ENCODE measurements around the gene ARL5C. TPM values are rescaled to one million over a fixed set of nuclear protein-coding genes. Genes with fewer than 3 reads are reported as not detected.

Gene ARL5C
- total RNA-seq, 2 experiments from 2014 or later = 0.16 to 0.65 TPM

DNA sequence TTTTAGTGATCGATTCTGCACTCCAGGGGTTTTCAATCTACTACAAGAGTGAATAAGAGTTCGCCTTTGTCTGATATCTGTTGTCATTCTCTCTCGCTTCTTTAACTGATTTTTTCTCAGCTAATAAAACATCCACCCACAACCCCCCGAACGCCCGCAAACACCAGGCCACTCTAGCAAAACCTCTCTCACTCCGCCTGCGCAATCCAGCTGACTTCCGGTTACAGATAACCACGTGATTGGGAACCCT is 33.8 kb upstream of the ARL5C start:
- H4K20me1 ChIP-seq (ENCODE audit: insufficient read depth, low read length) = peaks cover 24% of the 10 kb centered on the region
- CTCF ChIA-PET (ENCODE audit: unreplicated experiment) = interaction anchor here (0.6 to 1.8 kb wide), 3 partner anchors 25 to 45 kb away, joined by 5 to 9 read pairs (median 5); no protein-coding TSS in a partner anchor
- peak overlapping the region; percentile 91 for H3K4me3 ChIP-seq (ENCODE audit: low read depth, low read length, poor library complexity, severe bottlenecking)
- no peak for TF ChIP-seq EZH2phosphoT487 (IDR thresholded peaks at IDR 0.05; ENCODE audit: borderline replicate concordance, low read depth, low read length)
- TF ChIP-seq, protein P1, sequence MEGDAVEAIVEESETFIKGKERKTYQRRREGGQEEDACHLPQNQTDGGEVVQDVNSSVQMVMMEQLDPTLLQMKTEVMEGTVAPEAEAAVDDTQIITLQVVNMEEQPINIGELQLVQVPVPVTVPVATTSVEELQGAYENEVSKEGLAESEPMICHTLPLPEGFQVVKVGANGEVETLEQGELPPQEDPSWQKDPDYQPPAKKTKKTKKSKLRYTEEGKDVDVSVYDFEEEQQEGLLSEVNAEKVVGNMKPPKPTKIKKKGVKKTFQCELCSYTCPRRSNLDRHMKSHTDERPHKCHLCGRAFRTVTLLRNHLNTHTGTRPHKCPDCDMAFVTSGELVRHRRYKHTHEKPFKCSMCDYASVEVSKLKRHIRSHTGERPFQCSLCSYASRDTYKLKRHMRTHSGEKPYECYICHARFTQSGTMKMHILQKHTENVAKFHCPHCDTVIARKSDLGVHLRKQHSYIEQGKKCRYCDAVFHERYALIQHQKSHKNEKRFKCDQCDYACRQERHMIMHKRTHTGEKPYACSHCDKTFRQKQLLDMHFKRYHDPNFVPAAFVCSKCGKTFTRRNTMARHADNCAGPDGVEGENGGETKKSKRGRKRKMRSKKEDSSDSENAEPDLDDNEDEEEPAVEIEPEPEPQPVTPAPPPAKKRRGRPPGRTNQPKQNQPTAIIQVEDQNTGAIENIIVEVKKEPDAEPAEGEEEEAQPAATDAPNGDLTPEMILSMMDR (conservative IDR thresholded peaks at IDR 0.05; ENCODE audit: low read length) = no peak
- peak; percentile 98 for DNase-seq (ENCODE audit: low spot score)
- no peaks in the 10 kb centered on the region for H3K9me2 ChIP-seq (ENCODE audit: insufficient read depth, low read length)
- POLR2A ChIA-PET = interaction anchor here (0.6 to 1.3 kb wide), 14 partner anchors 9 to 1415 kb away, joined by 3 to 10 read pairs (median 3); no protein-coding TSS in a partner anchor
- peaks cover 73% of the 10 kb centered on the region for H3K4me1 ChIP-seq (ENCODE audit: insufficient read depth, low read length, poor library complexity, severe bottlenecking)
- peak overlapping the region; percentile 53 for H2AFZ ChIP-seq (ENCODE audit: low read length)
- H3K36me3 ChIP-seq (ENCODE audit: insufficient read depth, low read length) = peaks cover 47% of the 10 kb centered on the region
- H3K27ac ChIP-seq (ENCODE audit: low read depth, low read length, poor library complexity, severe bottlenecking) = peak overlapping the region; percentile 88
- intact Hi-C loops (cut with micrococcal nuclease; ENCODE audit: unreplicated experiment) = loop anchor here (1.0 kb wide), 1 partner anchor 45 kb away; no protein-coding TSS in a partner anchor
- peaks cover 48% of the 10 kb centered on the region for H3K79me2 ChIP-seq (ENCODE audit: insufficient read depth, low read depth, low read length)
- no TSS peak for BruUV-seq (replicated peaks)
- peak overlapping the region; percentile 96 for H3K4me2 ChIP-seq (ENCODE audit: low read length)
- H3K9me3 ChIP-seq (ENCODE audit: low read length) = no peaks in the 10 kb centered on the region

- no TSS peak for BruUV-seq (replicated peaks)
- Histone ChIP-seq H3K27ac (ENCODE audit: low read depth, low read length, poor library complexity, severe bottlenecking) (peak overlapping the region; percentile 88), H3K4me1 (ENCODE audit: insufficient read depth, low read length, poor library complexity, severe bottlenecking) (peaks cover 66% of the 10 kb centered on the region), H2AFZ (ENCODE audit: low read length) (peak overlapping the region; percentile 23; the same call in 1 of the 2 replicates), H3K9me3 (ENCODE audit: low read length) (no peaks in the 10 kb centered on the region), H3K79me2 (ENCODE audit: insufficient read depth, low read depth, low read length) (peaks cover 48% of the 10 kb centered on the region), H3K4me3 (ENCODE audit: low read depth, low read length, poor library complexity, severe bottlenecking) (peak overlapping the region; percentile 91), H3K9me2 (ENCODE audit: insufficient read depth, low read length) (no peaks in the 10 kb centered on the region), H3K36me3 (ENCODE audit: insufficient read depth, low read length) (peaks cover 47% of the 10 kb centered on the region), H4K20me1 (ENCODE audit: insufficient read depth, low read length) (peaks cover 19% of the 10 kb centered on the region), H3K4me2 (ENCODE audit: low read length) (peak overlapping the region; percentile 96)
- CTCF ChIA-PET (ENCODE audit: unreplicated experiment) = no interaction called here
- intact Hi-C loops (cut with micrococcal nuclease; ENCODE audit: unreplicated experiment) = no loop called here
- TF ChIP-seq, protein P1 (conservative IDR thresholded peaks at IDR 0.05; ENCODE audit: low read length) = no peak
- TF ChIP-seq EZH2phosphoT487 (IDR thresholded peaks at IDR 0.05; ENCODE audit: borderline replicate concordance, low read depth, low read length) = no peak
- POLR2A ChIA-PET = interaction anchor here (0.6 kb wide), 1 partner anchor 52 kb away, joined by 3 read pairs; no protein-coding TSS in a partner anchor
- DNase-seq (ENCODE audit: low spot score) = no peak
Observed at GRCh38 chr17:39198186-39198566, 32.2 kb upstream of the ARL5C start.

GRCh38 chr17:39197380-39198185 is 31.6 kb upstream of the ARL5C start, which contains the start of gene CACNB1:
Gene CACNB1, minus strand, starts transcription at chr17:39197669. Its CDS starts 174 bp downstream, at chr17:39197495.
- peaks cover 47% of the 10 kb centered on the region for H3K36me3 ChIP-seq (ENCODE audit: insufficient read depth, low read length)
- peak within 1 kb of the TSS; percentile 23; the same call in 1 of the 2 replicates for H2AFZ ChIP-seq (ENCODE audit: low read length)
- peak within 1 kb of the TSS; percentile 96 for H3K4me2 ChIP-seq (ENCODE audit: low read length)
- H3K9me2 ChIP-seq (ENCODE audit: insufficient read depth, low read length) = no peaks in the 10 kb centered on the region
- peaks cover 60% of the 10 kb centered on the region for H3K4me1 ChIP-seq (ENCODE audit: insufficient read depth, low read length, poor library complexity, severe bottlenecking)
- peaks cover 16% of the 10 kb centered on the region for H4K20me1 ChIP-seq (ENCODE audit: insufficient read depth, low read length)
- H3K27ac ChIP-seq (ENCODE audit: low read depth, low read length, poor library complexity, severe bottlenecking) = peak within 1 kb of the TSS; percentile 88
- TF ChIP-seq, protein P1 (conservative IDR thresholded peaks at IDR 0.05; ENCODE audit: low read length) = no peak
- no peak for TF ChIP-seq EZH2phosphoT487 (IDR thresholded peaks at IDR 0.05; ENCODE audit: borderline replicate concordance, low read depth, low read length)
- peak; percentile 82 for DNase-seq (ENCODE audit: low spot score)
- intact Hi-C loops (cut with micrococcal nuclease; ENCODE audit: unreplicated experiment) = loop anchor here (2.0 kb wide), 1 partner anchor 25 kb away; no protein-coding TSS in a partner anchor
- no TSS peak for BruUV-seq (replicated peaks)
- POLR2A ChIA-PET = interaction anchor here (0.6 kb wide), 1 partner anchor 76 kb away, joined by 3 read pairs; no protein-coding TSS in a partner anchor
- H3K79me2 ChIP-seq (ENCODE audit: insufficient read depth, low read depth, low read length) = peaks cover 44% of the 10 kb centered on the region
- H3K9me3 ChIP-seq (ENCODE audit: low read length) = no peaks in the 10 kb centered on the region
- peak within 1 kb of the TSS; percentile 91 for H3K4me3 ChIP-seq (ENCODE audit: low read depth, low read length, poor library complexity, severe bottlenecking)
- CTCF ChIA-PET (ENCODE audit: unreplicated experiment) = no interaction called here
